H4 (cell line): ENCODE results near the gene ZCCHC7. TPM values are rescaled to one million over a fixed set of nuclear protein-coding genes. Genes with fewer than 3 reads are reported as not detected.
"Not testable (repeated sequence)": the region's sequence is repeated elsewhere in the genome, so short reads cannot be mapped to it uniquely, and the experiment has no call there.

Experiments
- DNase-seq: peaks from one replicate; pipeline ENCODE4 v3.0.0-alpha.2; 2015; ENCODE audit warnings: low spot score
- total RNA-seq: library from RNA; depleted of rRNA; stranded (reverse); fragments of >200 nt; shearing (Covaris generic); gene quantifications from 2 replicates; pipeline ENCODE4 v1.2.3, GENCODE V29; 2014; rRNA removed

The ZCCHC7 gene
- total RNA-seq, result 13.3 and 15.6 TPM in 2 replicates

- DNase-seq, result peak; percentile 97
Observed at GRCh38 chr9:37119907-37120842, at the start of gene ZCCHC7. Gene ZCCHC7, plus strand, starts transcription at chr9:37120574.

DNA sequence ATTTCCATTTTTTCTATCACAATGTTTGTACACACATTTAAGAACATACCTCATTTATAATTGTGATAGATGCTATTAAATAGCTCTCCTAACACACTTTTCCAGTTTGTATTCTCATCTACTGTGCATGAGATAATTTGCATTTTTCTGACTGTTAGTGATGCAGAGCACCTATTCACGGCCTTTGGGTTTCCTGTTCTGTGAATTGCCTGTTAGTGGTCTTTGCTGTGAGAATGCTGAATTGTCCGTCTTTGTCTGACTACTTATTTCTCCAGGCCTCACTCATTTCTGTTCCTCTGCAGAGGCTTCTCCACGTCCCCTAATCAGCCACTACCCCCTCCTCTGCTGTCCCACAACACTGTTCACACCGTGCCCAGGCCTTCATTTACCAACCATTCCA lies 45.6 kb upstream of the ZCCHC7 start:
- not testable (repeated sequence) for DNase-seq

DNA sequence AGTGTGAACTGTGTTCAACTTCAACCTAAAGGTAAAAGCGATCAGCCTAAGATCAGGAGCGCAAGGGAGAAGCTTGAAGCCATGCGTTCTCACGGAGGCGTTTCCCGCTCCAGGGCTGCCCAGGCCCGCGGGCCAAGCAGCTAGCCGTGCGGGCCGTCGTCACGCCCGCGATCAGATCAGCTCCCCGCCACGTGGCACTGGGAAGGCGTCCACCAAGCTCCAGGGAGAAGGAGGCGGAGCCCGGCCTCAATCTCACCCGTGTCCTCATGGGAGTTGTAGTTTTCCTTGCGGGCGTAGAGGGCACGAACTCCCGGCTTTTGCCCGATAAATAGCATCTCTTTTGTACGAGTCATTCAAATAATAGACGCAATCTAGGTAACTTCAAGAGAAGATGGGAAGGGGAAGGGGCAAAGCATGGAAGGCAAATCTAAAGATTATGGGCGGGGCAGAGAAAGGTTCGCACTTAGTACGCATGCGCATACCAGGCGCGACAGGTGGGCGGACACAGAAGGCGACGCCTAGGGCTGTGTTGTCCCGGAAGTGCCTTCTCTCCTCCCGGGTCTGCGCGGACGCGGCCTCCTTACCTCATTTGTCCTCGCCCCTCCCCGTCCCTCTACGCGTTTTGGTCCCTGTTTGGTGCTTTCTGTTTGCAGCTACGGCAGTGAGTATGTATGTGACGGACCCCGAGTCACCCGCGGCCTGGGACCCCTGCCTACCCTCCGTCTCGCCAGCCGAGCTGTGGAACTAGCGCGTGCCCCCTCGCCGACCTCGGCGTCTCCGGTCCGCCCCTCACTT lies 40.8 kb upstream of the ZCCHC7 start:
- peak; percentile 96 for DNase-seq

DNA sequence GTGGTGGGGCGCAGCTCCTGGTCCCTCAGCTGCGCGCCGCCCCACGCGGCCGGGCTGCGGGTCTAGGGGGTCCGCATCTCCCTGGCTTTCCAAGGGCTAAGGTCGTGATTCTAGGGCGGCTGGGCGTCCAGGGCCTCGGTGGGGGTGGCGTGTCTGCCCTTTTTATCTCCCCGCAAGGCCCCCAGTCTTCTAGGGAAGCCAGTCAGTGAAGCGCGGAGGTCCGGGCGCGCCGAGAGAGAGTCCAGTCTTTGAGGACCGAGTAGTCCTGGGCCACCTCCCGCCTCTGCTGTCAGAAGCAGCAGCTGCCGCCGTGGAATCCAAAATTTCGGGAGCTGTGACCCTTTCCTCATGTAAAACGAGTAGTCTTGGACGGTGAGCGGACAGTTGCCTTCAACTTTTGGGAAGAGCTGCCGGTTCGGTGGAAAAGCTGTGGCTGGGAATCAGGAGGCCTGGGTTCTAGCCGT lies 40.2 kb upstream of the ZCCHC7 start:
- DNase-seq, result not testable (repeated sequence)

GRCh38 chr9:37081507-37081906 lies 38.9 kb upstream of the ZCCHC7 start:
- DNase-seq, result not testable (repeated sequence)

GRCh38 chr9:37082214-37082765 lies 38.1 kb upstream of the ZCCHC7 start:
- DNase-seq, result no peak

- DNase-seq, result no peak
Observed at GRCh38 chr9:37083654-37084053, 36.7 kb upstream of the ZCCHC7 start.

GRCh38 chr9:37085233-37085632 lies 35.1 kb upstream of the ZCCHC7 start:
- DNase-seq, result no peak

DNA sequence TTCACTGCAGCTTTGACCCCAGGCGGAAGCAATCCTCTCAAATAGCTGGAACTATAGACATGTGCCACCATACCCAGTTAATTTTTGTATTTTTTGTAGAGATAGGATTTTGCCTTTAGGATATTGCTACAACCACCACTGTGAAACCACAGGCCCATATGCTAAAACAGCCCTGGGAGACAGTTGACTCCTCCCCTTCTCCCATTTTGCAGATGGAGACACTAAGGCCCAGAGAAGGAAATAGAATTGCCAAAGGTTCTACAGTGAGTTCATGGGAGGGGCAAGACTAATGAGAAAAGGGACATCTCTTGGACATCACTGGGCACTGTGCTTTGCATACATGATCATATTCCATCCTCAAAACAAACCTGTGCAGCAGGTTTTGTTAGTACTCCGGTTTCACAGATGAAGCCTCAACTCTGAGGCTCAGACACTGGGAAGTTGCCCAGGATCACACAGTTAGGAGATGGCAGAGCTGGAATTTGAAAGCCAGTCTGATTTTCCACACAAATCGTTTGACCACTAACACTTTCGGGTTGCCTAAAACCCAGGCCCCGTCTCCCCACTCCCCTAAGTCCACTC lies 27.6 kb upstream of the ZCCHC7 start:
- not testable (repeated sequence) for DNase-seq

GRCh38 chr9:37094751-37095150 lies 25.6 kb upstream of the ZCCHC7 start:
- no peak for DNase-seq

DNA sequence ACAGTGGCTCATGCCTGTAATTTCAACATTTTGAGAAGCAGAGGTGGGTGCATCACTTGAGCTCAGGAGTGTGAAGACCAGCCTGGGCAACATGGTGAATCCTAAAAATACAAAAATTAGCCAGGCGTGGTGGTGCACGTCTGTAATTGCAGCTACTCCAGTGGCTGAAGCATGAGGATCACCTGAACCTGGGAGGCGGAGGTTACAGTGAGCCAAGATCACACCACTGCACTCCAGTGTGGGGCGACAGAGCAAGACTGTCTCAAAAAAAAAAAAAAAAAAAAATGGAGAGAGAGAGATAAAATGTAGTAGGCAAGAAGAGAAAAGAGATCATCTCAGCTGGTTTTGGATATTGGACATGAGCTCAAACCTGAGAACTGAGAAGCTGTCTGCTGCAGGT lies 23.7 kb upstream of the ZCCHC7 start:
- no peak for DNase-seq

GRCh38 chr9:37097294-37097693 lies 23.1 kb upstream of the ZCCHC7 start:
- no peak for DNase-seq

DNA sequence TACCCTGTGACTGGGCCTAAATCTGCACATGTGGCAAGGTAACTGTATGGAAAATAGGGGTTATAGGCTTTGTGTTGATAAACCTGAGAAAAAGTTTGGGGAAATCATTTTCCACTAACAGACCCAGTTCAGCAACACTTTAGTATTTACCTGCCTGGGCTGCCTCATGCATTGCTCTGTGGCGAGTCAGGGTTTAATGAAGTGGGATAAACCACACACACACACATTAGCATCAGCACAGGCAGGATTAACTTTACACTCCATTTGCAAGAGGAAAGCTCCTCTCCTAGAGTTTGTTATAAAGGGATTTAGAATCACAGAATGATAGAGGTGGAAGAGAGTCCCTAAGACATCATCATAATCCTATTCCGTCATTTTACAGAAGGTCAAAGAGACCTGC lies 20.0 kb upstream of the ZCCHC7 start:
- no peak for DNase-seq

DNA sequence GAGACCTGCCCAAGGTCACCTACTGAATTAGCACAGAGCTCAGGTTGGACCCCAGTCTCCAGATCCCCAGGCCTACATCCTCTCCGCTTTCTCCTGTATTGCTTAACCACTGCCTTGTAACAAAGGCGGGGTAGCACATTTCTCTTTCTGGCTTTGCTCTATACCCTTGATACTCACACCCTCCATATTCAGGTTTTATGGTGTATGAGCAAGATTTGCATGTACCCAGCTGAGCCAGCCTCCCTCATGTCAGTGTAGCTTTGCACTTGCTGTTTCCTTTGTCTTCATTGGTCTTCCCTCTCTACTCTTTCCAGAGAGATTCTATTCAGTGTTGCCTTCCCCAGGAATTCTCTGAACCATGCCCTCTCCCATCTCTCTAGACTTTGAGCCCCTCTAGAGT lies 19.6 kb upstream of the ZCCHC7 start:
- DNase-seq, result no peak

DNA sequence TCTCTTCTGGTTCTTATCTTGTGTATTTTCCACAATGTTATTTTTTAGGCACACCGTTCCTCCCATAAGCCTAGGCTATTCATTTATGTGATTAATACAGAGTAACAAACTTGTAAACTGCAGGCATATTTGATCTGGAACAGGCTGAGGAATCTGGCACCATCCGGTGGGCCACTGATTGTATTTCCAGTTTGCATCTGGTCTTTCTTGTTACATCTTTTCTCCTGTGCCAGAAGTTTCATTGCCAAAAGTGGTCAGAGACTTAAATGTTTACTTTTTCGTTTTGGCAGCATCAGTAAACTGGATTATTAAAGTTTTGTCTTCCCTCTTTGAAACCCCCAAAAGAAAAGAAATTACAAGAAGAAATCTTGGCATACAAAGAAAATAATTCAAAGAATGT lies 17.9 kb upstream of the ZCCHC7 start:
- no peak for DNase-seq

- DNase-seq, result peak; percentile 57
Observed at GRCh38 chr9:37104183-37104889, 16.0 kb upstream of the ZCCHC7 start.

DNA sequence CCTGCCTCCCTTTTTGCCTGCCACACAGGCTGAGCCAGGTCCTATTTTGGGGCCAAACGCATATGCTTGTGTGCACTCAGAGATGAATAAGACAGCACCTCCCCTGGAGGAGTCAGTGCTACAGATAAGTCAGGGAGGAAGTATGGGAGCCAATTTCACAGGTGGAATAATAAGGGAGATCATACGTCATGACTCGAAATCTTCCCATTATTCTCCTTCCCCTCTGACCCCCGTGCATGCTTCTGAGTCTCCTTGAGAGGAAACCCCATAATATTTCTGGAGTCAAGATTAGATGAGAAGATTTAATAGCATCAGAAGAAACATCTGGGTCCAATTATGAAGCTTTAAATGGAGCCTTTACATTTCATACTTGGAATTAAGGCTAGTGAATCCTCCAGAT lies 15.1 kb upstream of the ZCCHC7 start:
- DNase-seq, result no peak

DNA sequence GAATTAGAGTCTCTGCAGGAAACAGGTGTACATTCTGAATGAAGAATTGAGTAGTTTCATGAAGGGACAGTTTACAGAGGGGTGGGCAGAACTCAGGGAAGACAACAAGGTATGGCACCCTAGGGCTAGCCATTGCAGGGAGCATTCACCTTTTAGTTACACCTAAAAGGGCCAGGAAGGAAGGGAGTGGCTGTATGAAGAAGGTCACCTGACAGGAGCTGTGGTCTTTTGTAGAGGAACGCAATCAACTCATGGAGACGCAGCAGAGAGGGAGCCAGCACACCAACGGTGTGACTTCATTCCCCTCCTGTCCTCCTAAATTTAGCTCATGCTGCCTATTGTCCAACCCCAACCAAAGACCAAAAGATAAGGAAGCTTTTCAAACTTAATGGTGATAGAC lies 12.7 kb upstream of the ZCCHC7 start:
- DNase-seq, result no peak

GRCh38 chr9:37114442-37114841 lies 5.9 kb upstream of the ZCCHC7 start:
- DNase-seq, result not testable (repeated sequence)

- no peak for DNase-seq
Observed at GRCh38 chr9:37117956-37118355, 2.4 kb upstream of the ZCCHC7 start.

DNA sequence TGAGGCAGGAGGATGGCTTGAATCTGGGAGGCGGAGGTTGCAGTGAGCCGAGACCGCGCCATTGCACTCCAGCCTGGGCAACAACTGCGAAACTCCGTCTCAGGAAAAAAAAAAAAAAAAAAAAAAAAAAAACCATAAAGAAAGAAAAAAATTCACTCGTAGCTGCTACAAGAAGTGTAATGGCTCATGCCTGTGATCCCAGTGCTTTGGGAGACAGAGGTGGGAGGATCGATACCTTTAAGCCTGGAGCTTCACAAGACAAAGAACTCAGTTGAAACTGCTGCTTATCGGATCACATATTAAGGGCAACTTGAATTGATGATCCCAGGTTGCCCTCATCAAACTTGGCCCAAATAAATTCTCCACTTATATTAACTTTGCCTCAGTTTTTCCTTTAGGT lies 1.0 kb upstream of the ZCCHC7 start:
- no peak for DNase-seq
